Measurements from ENCODE around the gene AMD1.
"Not testable (repeated sequence)": the region's sequence is repeated elsewhere in the genome, so short reads cannot be mapped to it uniquely, and the experiment has no call there.

The AMD1 gene

GRCh38 chr6:110831405-110831804 is 43.2 kb upstream of the AMD1 start:
- Histone ChIP-seq H3K9ac (ENCODE audit: low read depth, low read length, poor library complexity, severe bottlenecking) (no peak overlapping the region), H3K4me2 (ENCODE audit: low read depth, low read length, poor library complexity, severe bottlenecking) (no peak overlapping the region), H4K20me1 (ENCODE audit: insufficient read depth, low read length, poor library complexity, severe bottlenecking) (no peaks in the 10 kb centered on the region), H3K27me3 (ENCODE audit: insufficient read depth, low read length, poor library complexity, severe bottlenecking) (no peaks in the 10 kb centered on the region), H3F3A (ENCODE audit: low read depth) (no peaks in the 10 kb centered on the region), H3K79me2 (ENCODE audit: insufficient read depth, low read length) (no peaks in the 10 kb centered on the region), H3K4me3 (ENCODE audit: low read length, poor library complexity, severe bottlenecking) (no peak overlapping the region), H3K36me3 (ENCODE audit: insufficient read depth, low read length) (no peaks in the 10 kb centered on the region), H3K4me1 (ENCODE audit: insufficient read depth, low read length, poor library complexity, severe bottlenecking) (peaks cover under 1% of the 10 kb centered on the region), H2AFZ (ENCODE audit: low read length) (no peak overlapping the region), H3K9me3 (ENCODE audit: insufficient read depth, low read depth, low read length) (no peaks in the 10 kb centered on the region), H3K9me2 (replicated peaks; ENCODE audit: low read depth, low read length) (no peaks in the 10 kb centered on the region)
- TF ChIP-seq, protein P1, sequence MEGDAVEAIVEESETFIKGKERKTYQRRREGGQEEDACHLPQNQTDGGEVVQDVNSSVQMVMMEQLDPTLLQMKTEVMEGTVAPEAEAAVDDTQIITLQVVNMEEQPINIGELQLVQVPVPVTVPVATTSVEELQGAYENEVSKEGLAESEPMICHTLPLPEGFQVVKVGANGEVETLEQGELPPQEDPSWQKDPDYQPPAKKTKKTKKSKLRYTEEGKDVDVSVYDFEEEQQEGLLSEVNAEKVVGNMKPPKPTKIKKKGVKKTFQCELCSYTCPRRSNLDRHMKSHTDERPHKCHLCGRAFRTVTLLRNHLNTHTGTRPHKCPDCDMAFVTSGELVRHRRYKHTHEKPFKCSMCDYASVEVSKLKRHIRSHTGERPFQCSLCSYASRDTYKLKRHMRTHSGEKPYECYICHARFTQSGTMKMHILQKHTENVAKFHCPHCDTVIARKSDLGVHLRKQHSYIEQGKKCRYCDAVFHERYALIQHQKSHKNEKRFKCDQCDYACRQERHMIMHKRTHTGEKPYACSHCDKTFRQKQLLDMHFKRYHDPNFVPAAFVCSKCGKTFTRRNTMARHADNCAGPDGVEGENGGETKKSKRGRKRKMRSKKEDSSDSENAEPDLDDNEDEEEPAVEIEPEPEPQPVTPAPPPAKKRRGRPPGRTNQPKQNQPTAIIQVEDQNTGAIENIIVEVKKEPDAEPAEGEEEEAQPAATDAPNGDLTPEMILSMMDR (conservative IDR thresholded peaks at IDR 0.05; ENCODE audit: low read length): no peak
- no peak for TF ChIP-seq EZH2phosphoT487 (IDR thresholded peaks at IDR 0.05; ENCODE audit: borderline replicate concordance)

DNA sequence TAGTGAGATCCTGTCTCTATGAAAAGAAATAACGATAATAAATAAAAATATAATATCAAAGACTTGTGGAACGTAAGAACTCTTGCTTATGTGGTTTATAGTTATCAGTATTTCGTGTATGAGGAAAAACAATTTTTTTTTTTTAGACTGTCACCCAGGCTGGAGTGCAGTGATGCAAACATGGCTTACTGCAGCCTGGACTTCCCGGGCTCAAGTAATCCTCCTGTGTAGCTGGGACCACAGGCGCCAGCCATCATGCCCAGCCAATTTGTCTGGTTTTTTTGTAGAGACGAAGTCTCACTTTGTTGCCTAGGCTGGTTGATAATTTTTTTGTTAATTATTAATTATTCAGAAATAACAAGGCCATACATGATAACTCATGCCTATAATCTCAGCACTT is 40.8 kb upstream of the AMD1 start:
- TF ChIP-seq EZH2phosphoT487 (IDR thresholded peaks at IDR 0.05; ENCODE audit: borderline replicate concordance): no peak
- TF ChIP-seq, protein P1 (conservative IDR thresholded peaks at IDR 0.05; ENCODE audit: low read length): no peak

GRCh38 chr6:110835751-110836150 is 38.8 kb upstream of the AMD1 start:
- not testable (repeated sequence) for H3F3A ChIP-seq (ENCODE audit: low read depth); H4K20me1 ChIP-seq (ENCODE audit: insufficient read depth, low read length, poor library complexity, severe bottlenecking); H3K4me2 ChIP-seq (ENCODE audit: low read depth, low read length, poor library complexity, severe bottlenecking); H3K79me2 ChIP-seq (ENCODE audit: insufficient read depth, low read length); H3K9ac ChIP-seq (ENCODE audit: low read depth, low read length, poor library complexity, severe bottlenecking); H3K27me3 ChIP-seq (ENCODE audit: insufficient read depth, low read length, poor library complexity, severe bottlenecking); H3K9me3 ChIP-seq (ENCODE audit: insufficient read depth, low read depth, low read length); H3K4me1 ChIP-seq (ENCODE audit: insufficient read depth, low read length, poor library complexity, severe bottlenecking); H3K9me2 ChIP-seq (replicated peaks; ENCODE audit: low read depth, low read length); H3K4me3 ChIP-seq (ENCODE audit: low read length, poor library complexity, severe bottlenecking); H2AFZ ChIP-seq (ENCODE audit: low read length); H3K36me3 ChIP-seq (ENCODE audit: insufficient read depth, low read length)

More for the DNA sequence above, 40.8 kb upstream of the AMD1 start:
- no peak overlapping the region for H3K4me2 ChIP-seq (ENCODE audit: low read depth, low read length, poor library complexity, severe bottlenecking)
- H3K4me3 ChIP-seq (ENCODE audit: low read length, poor library complexity, severe bottlenecking): no peak overlapping the region
- no peaks in the 10 kb centered on the region for H3F3A ChIP-seq (ENCODE audit: low read depth)
- H2AFZ ChIP-seq (ENCODE audit: low read length): no peak overlapping the region
- H3K79me2 ChIP-seq (ENCODE audit: insufficient read depth, low read length): no peaks in the 10 kb centered on the region
- no peaks in the 10 kb centered on the region for H4K20me1 ChIP-seq (ENCODE audit: insufficient read depth, low read length, poor library complexity, severe bottlenecking)
- H3K9ac ChIP-seq (ENCODE audit: low read depth, low read length, poor library complexity, severe bottlenecking): no peak overlapping the region
- H3K4me1 ChIP-seq (ENCODE audit: insufficient read depth, low read length, poor library complexity, severe bottlenecking): no peaks in the 10 kb centered on the region
- H3K9me2 ChIP-seq (replicated peaks; ENCODE audit: low read depth, low read length): no peaks in the 10 kb centered on the region
- H3K36me3 ChIP-seq (ENCODE audit: insufficient read depth, low read length): no peaks in the 10 kb centered on the region
- H3K9me3 ChIP-seq (ENCODE audit: insufficient read depth, low read depth, low read length): no peaks in the 10 kb centered on the region
- H3K27me3 ChIP-seq (ENCODE audit: insufficient read depth, low read length, poor library complexity, severe bottlenecking): no peaks in the 10 kb centered on the region

- no peaks in the 10 kb centered on the region for H3K27me3 ChIP-seq (ENCODE audit: insufficient read depth, low read length, poor library complexity, severe bottlenecking)
- H3K9ac ChIP-seq (ENCODE audit: low read depth, low read length, poor library complexity, severe bottlenecking): no peak overlapping the region
- no peaks in the 10 kb centered on the region for H3K4me1 ChIP-seq (ENCODE audit: insufficient read depth, low read length, poor library complexity, severe bottlenecking)
- H3K4me2 ChIP-seq (ENCODE audit: low read depth, low read length, poor library complexity, severe bottlenecking): no peak overlapping the region
- H3K4me3 ChIP-seq (ENCODE audit: low read length, poor library complexity, severe bottlenecking): no peak overlapping the region
- H3F3A ChIP-seq (ENCODE audit: low read depth): no peaks in the 10 kb centered on the region
- H3K9me3 ChIP-seq (ENCODE audit: insufficient read depth, low read depth, low read length): no peaks in the 10 kb centered on the region
- no peaks in the 10 kb centered on the region for H3K36me3 ChIP-seq (ENCODE audit: insufficient read depth, low read length)
- no peaks in the 10 kb centered on the region for H4K20me1 ChIP-seq (ENCODE audit: insufficient read depth, low read length, poor library complexity, severe bottlenecking)
- no peaks in the 10 kb centered on the region for H3K9me2 ChIP-seq (replicated peaks; ENCODE audit: low read depth, low read length)
- H2AFZ ChIP-seq (ENCODE audit: low read length): no peak overlapping the region
- no peaks in the 10 kb centered on the region for H3K79me2 ChIP-seq (ENCODE audit: insufficient read depth, low read length)
- TF ChIP-seq, protein P1 (conservative IDR thresholded peaks at IDR 0.05; ENCODE audit: low read length): no peak
- TF ChIP-seq EZH2phosphoT487 (IDR thresholded peaks at IDR 0.05; ENCODE audit: borderline replicate concordance): no peak
These were observed 33.3 kb upstream of the AMD1 start for GRCh38 chr6:110841266-110841665.

All from Loucy (cell line).